Psoas muscle (tissue), 8 donors: Measurements from ENCODE around the gene KLRF1. TPM values are rescaled to one million over a fixed set of nuclear protein-coding genes. Genes with fewer than 3 reads are reported as not detected.

ENCODE experiments used
- ATAC-seq, 4 donors: fragments of 200-7000 bp; cut with Tn5 transposase; one replicate each; pipeline ENCODE4 v1.9.1; 2020; ENCODE audit warnings: moderate library complexity in 3 of 4, mild to moderate bottlenecking in 2 of 4
- DNase-seq, 2 donors: peaks; one replicate each; pipeline ENCODE4 v3.0.0-alpha.2; 2020
- H3K27ac ChIP-seq: fragments of 200-600 bp; one replicate; pipeline ENCODE4 v1.8.0; 2022
- H3K27me3 ChIP-seq, 3 donors: fragments of 200-600 bp in 1 of 3; one replicate each; pipeline versions ENCODE4 v1.6.1 to v1.8.0; 2013 to 2022; ENCODE audit warnings: low read length in 2 of 3, mild to moderate bottlenecking in 2 of 3, moderate library complexity in 1 of 3; ENCODE audit not compliant: insufficient read depth in 3 of 3
- H3K36me3 ChIP-seq, 2 donors: fragments of 200-600 bp in 1 of 2; one replicate each; pipeline versions ENCODE4 v1.6.1 to v1.8.0; 2013 to 2022; ENCODE audit warnings: low read depth in 1 of 2, mild to moderate bottlenecking in 1 of 2, moderate library complexity in 1 of 2; ENCODE audit not compliant: insufficient read depth in 1 of 2
- H3K4me1 ChIP-seq: fragments of 200-600 bp; one replicate; pipeline ENCODE4 v1.8.0; 2022
- H3K4me3 ChIP-seq: fragments of 200-600 bp; one replicate; pipeline ENCODE4 v1.8.0; 2022; ENCODE audit warnings: mild to moderate bottlenecking
- H3K9me3 ChIP-seq: fragments of 200-600 bp; one replicate; pipeline ENCODE4 v1.8.0; 2022
- CTCF ChIP-seq: fragments of 200-600 bp; IDR thresholded peaks from one replicate; pipeline ENCODE4 v1.8.0; 2022; ENCODE audit warnings: antibody characterized with exemption
- WGBS, 3 donors: extraction: QIAGEN DNeasy Blood & Tissue Kit; methylation state at CpG; one replicate each; pipeline versions ENCODE4 v1.1.6 to v1.1.7; 2013; 5-methylcytosine and 5-hydroxymethylcytosine counted together
- intact Hi-C, 2 donors: fragments of 100-400 bp; cut with DNase I; formaldehyde crosslinking; loops; one replicate each; pipeline versions ENCODE4 v1.11.0 to v1.14.2; 2022
- long read RNA-seq, 2 donors: library from polyadenylated mRNA; unstranded; transcript quantifications; one replicate each; pipeline ENCODE4 v2.0.0, GENCODE V29; 2021
- polyA plus RNA-seq, 3 donors: library from polyadenylated mRNA; stranded (reverse); fragments of 200-250 nt; gene quantifications; one replicate each; pipeline ENCODE4 v1.2.3, GENCODE V29; 2013
- total RNA-seq, 4 donors: library from RNA; stranded (reverse); fragmentation: NEBNext Ultra II Directional in 2 of 4; extraction: Animal tissue kit (Norgen Biotek cat#: 25700) in 2 of 4; gene quantifications; one replicate each; pipeline versions ENCODE4 v1.2.1 to v1.2.4, GENCODE V29; 2021 to 2023
- donor health status: healthy with polysubstance abuse.
- donor health status: DM: no; HTN: no; CAD: no; lungs with moderate emphysema.
- donor health status: Bipolar disorder and iron deficiency.
- donor health status: healthy.
- donor health status: DM: yes; HTN: yes; CAD: no.
- donor health status: DM: no; HTN: no; CAD: no.
- donor health status: DM: no; HTN: no; CAD: no.
- donor health status: DM: yes; HTN: yes; CAD: no.

KLRF1 gene
- total RNA-seq: under 1 TPM in 1 of 4 donors, not detected in 3; 0.49 TPM
- polyA plus RNA-seq: under 1 TPM; 0.09 to 0.17 (median 0.12) TPM
- long read RNA-seq, donor 1: 0 reads
- long read RNA-seq, donor 2: 0 reads

- H3K36me3 ChIP-seq: no peaks in the 10 kb centered on the region
- intact Hi-C loops: no loop called here
- H3K27me3 ChIP-seq: no peaks in the 10 kb centered on the region
- no peak for TF ChIP-seq CTCF
- H3K9me3 ChIP-seq: no peaks in the 10 kb centered on the region
- 88 to 95% (median 91%) methylated on average over 3 of the region's 3 CpGs for WGBS, 3 donors
- H3K4me3 ChIP-seq: no peak within 1 kb of the TSS
- DNase-seq: no peak
- H3K27ac ChIP-seq: no peak within 1 kb of the TSS
- no peaks in the 10 kb centered on the region for H3K4me1 ChIP-seq
- no peak for ATAC-seq
These were observed at the start of gene KLRF1 for GRCh38 chr12:9827209-9827888. KLRF1 (plus strand) TSS chr12:9827481; CDS start chr12:9827545, 64 bp downstream.

- ATAC-seq: no peak
- Histone ChIP-seq H3K27ac (no peak overlapping the region), H3K27me3 (no peaks in the 10 kb centered on the region), H3K4me1 (no peaks in the 10 kb centered on the region), H3K4me3 (no peak overlapping the region), H3K36me3 (no peaks in the 10 kb centered on the region), H3K9me3 (no peaks in the 10 kb centered on the region)
- intact Hi-C loops: no loop called here
- DNase-seq: no peak
- no peak for TF ChIP-seq CTCF
- 65 to 81% (median 76%) methylated on average over 4 of the region's 4 CpGs for WGBS, 3 donors
These were observed 48.1 kb upstream of the KLRF1 start for GRCh38 chr12:9779209-9779608.

GRCh38 chr12:9781360-9781759 lies 45.9 kb upstream of the KLRF1 start:
- Histone ChIP-seq H3K27ac (no peak overlapping the region), H3K9me3 (no peaks in the 10 kb centered on the region), H3K4me1 (no peaks in the 10 kb centered on the region), H3K4me3 (no peak overlapping the region), H3K27me3 (no peaks in the 10 kb centered on the region), H3K36me3 (no peaks in the 10 kb centered on the region)
- ATAC-seq (no peak), DNase-seq (no peak)
- WGBS, 3 donors: 82 to 85% (median 82%) methylated on average over 2 of the region's 2 CpGs
- no peak for TF ChIP-seq CTCF
- intact Hi-C loops: no loop called here

GRCh38 chr12:9782547-9783382 lies 44.5 kb upstream of the KLRF1 start:
- TF ChIP-seq CTCF: no peak
- 62 to 72% (median 67%) methylated on average over 7 of the region's 7 CpGs for WGBS, 3 donors
- ATAC-seq: no peak

More at GRCh38 chr12:9782547-9783382, 44.5 kb upstream of the KLRF1 start:
- Histone ChIP-seq H3K27ac (no peak overlapping the region), H3K4me3 (no peak overlapping the region), H3K36me3 (no peaks in the 10 kb centered on the region), H3K4me1 (no peaks in the 10 kb centered on the region), H3K27me3 (no peaks in the 10 kb centered on the region), H3K9me3 (no peaks in the 10 kb centered on the region)
- DNase-seq: no peak
- intact Hi-C loops: no loop called here
